Measurements from ENCODE around the gene HINT2. TPM values are rescaled to one million over a fixed set of nuclear protein-coding genes. Genes with fewer than 3 reads are reported as not detected.

Gene HINT2
- total RNA-seq, 2 donors from 2014 or later, result 31.3 to 35.0 TPM

DNA sequence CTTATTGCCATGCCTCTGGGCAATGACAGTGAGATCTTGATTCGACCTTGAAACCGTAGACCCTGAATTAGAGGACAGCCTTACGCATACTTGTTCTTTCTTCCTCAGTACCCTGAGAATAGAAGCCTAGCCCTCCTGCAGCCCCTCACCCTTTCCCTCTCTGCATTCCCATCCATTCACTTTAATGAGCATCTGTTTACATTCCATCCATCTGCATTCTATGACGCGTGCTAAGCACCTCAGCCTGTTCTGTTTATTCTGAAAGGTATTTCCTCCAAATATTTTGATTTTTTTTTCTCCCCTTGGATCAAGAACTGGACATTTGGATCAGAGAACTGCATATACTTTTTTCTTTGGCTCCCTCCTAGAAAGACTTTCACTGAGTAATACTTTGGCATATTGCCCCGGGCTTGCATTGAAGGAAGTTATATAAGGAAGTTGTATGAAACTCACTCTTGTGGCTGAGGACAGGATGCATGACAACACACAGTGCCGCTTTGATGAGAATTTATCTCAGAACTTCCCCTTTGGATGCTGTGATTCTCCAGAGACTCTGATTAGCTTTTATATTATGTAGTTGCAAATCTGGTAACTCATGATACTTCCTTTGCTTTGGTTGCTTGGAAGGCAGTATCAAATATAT is 29.9 kb upstream of the HINT2 start:
- DNase-seq (ENCODE audit: low spot score), result peak; percentile 68
- H3K4me1 ChIP-seq, result peaks cover 0 to 32% of the 10 kb centered on the region in 2 donors

DNA sequence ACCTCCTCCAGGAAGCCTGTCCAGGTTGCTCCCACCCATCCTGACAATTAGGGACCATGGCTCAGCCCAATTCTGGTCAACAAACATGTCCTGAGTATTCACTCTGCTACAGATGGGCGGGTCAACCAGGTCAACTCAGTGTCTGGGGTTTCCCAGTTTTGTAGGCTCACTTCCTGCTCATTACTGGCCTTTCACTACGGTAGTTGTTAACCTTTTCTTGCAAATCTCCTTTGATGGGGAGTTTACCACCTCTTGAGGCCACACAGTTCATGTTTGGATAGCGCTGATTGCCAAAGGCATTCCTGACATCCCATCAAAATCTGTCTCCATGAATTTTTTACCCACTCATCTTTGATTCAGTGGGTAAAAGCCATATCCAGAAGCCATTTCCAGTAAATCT is 28.0 kb upstream of the HINT2 start:
- DNase-seq (ENCODE audit: low spot score), result no peak
- Histone ChIP-seq H3K9me3 (no peaks in the 10 kb centered on the region), H3K4me1 (peaks cover 0 to 26% of the 10 kb centered on the region in 2 donors), H3K27ac (no peak overlapping the region), H3K36me3 (no peaks in the 10 kb centered on the region), H3K27me3 (no peaks in the 10 kb centered on the region), H3K4me3 (no peak overlapping the region)
- TF ChIP-seq, protein P1, sequence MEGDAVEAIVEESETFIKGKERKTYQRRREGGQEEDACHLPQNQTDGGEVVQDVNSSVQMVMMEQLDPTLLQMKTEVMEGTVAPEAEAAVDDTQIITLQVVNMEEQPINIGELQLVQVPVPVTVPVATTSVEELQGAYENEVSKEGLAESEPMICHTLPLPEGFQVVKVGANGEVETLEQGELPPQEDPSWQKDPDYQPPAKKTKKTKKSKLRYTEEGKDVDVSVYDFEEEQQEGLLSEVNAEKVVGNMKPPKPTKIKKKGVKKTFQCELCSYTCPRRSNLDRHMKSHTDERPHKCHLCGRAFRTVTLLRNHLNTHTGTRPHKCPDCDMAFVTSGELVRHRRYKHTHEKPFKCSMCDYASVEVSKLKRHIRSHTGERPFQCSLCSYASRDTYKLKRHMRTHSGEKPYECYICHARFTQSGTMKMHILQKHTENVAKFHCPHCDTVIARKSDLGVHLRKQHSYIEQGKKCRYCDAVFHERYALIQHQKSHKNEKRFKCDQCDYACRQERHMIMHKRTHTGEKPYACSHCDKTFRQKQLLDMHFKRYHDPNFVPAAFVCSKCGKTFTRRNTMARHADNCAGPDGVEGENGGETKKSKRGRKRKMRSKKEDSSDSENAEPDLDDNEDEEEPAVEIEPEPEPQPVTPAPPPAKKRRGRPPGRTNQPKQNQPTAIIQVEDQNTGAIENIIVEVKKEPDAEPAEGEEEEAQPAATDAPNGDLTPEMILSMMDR (IDR thresholded peaks at IDR 0.05), result no peak

More for the DNA sequence above, 29.9 kb upstream of the HINT2 start:
- no peaks in the 10 kb centered on the region for H3K36me3 ChIP-seq
- TF ChIP-seq, protein P1 (IDR thresholded peaks at IDR 0.05), result no peak
- no peaks in the 10 kb centered on the region for H3K9me3 ChIP-seq
- H3K27ac ChIP-seq, result peak overlapping the region; percentile 25 to 47
- no peak overlapping the region for H3K4me3 ChIP-seq
- H3K27me3 ChIP-seq, result no peaks in the 10 kb centered on the region

DNA sequence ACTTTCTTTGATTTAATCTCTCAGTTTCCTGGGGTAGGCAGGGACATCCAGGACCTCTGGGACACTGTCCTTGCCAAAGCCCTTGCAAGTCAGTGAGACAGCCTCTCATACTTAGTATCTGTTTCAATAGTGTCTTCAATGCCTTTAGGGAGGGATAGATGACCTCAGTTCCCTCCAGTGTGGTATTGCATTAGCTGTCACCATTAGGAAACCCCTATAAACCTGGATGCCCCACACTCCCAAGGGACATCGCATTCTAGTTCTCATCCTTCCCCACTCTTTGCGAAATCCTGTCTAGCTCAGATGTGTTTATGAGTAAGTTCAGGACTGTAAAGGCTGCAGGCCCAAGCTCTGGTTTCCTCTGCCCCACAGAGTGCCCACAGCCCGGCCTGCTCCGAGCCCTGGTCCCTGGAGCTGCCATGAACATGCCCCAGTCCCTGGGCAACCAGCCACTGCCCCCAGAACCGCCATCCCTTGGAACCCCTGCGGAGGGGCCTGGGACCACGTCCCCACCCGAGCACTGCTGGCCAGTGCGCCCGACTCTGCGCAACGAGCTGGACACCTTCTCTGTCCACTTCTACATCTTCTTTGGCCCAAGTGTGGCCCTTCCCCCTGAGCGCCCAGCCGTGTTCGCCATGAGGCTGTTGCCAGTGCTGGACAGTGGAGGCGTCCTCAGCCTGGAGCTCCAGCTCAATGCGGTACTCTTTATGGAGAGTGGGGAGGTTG is 27.3 kb upstream of the HINT2 start:
- H3K4me1 ChIP-seq, result peaks cover 0 to 23% of the 10 kb centered on the region in 2 donors
- no peaks in the 10 kb centered on the region for H3K27me3 ChIP-seq
- no peak for DNase-seq (ENCODE audit: low spot score)
- no peaks in the 10 kb centered on the region for H3K36me3 ChIP-seq
- TF ChIP-seq, protein P1 (IDR thresholded peaks at IDR 0.05), result no peak
- H3K9me3 ChIP-seq, result no peaks in the 10 kb centered on the region
- no peak overlapping the region for H3K27ac ChIP-seq
- no peak overlapping the region for H3K4me3 ChIP-seq

- TF ChIP-seq, protein P1 (IDR thresholded peaks at IDR 0.05), result no peak
- Histone ChIP-seq H3K9me3 (no peaks in the 10 kb centered on the region), H3K4me1 (peaks cover 0 to 23% of the 10 kb centered on the region in 2 donors), H3K27me3 (no peaks in the 10 kb centered on the region), H3K36me3 (no peaks in the 10 kb centered on the region), H3K27ac (no peak overlapping the region), H3K4me3 (no peak overlapping the region)
- DNase-seq (ENCODE audit: low spot score), result no peak
Measured at GRCh38 chr9:35841645-35841900, 26.7 kb upstream of the HINT2 start.

DNA sequence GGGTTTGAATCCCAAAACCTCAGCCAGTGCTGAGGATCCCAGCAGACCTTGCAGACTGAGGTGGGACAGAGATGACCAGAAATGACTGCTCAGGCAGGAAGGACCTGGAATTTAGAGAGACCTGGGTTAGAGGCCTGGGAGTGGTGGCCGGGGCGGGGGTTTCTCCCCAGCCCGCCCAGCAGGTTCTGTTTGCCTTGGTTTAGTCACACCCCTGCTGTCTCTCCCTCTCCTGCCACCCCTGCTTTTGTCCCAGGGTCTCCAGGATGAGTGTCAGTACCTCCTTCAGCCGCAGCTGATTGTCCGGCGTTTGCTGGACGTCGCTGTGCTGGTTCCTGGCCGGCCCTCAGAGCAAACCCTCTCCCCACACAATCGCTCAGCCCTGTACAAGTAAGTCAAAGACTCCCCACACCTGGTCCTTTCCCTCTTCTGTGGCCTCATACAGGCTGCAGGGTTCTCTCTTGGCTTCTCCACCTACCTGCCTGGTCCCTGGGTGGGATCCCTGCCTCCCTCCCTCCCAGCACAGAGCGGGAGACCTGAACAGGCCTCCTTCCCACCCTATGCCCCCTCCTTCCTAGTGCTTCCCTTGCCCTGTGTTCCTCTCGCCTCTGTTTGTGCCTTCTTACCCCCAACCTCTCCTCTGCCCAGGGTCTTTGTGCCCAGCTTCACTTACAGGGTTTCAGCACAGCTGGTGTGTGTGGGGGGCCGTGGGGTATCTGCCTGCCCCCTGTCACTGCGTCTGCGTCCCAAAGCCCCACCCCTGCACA is 26.2 kb upstream of the HINT2 start:
- Histone ChIP-seq H3K27ac (no peak overlapping the region), H3K27me3 (no peaks in the 10 kb centered on the region), H3K36me3 (no peaks in the 10 kb centered on the region), H3K9me3 (no peaks in the 10 kb centered on the region), H3K4me3 (no peak overlapping the region), H3K4me1 (peaks cover 0 to 20% of the 10 kb centered on the region in 2 donors)
- no peak for DNase-seq (ENCODE audit: low spot score)
- TF ChIP-seq, protein P1 (IDR thresholded peaks at IDR 0.05), result no peak
